Activated CD8-positive, alpha-beta memory T cell treated with anti-CD3 and anti-CD28 coated beads for 1 hour (primary cell): Measurements from ENCODE around the gene NXPH4.
A peak's percentile ranks its signal among the peaks of the same experiment; 100 is the strongest.

ENCODE experiments used
- DNase-seq, 2 donors: peaks; one replicate each; pipeline ENCODE4 v3.0.0-alpha.2; 2020; ENCODE audit warnings: low read depth in 1 of 2; ENCODE audit errors: extremely low read depth in 1 of 2

NXPH4 gene

GRCh38 chr12:57216014-57216911, at the start of gene NXPH4:
Gene NXPH4, plus strand, starts transcription at chr12:57216794. Its CDS starts 176 bp downstream, at chr12:57216970.
- peak in 1 of 2 donors; percentile 48 for DNase-seq

GRCh38 chr12:57166971-57167371, 49.6 kb upstream of the NXPH4 start:
- no peak for DNase-seq

- no peak for DNase-seq
Observed at GRCh38 chr12:57168058-57168457, 48.5 kb upstream of the NXPH4 start.

- no peak for DNase-seq
Observed at GRCh38 chr12:57169046-57169795, 47.4 kb upstream of the NXPH4 start.

GRCh38 chr12:57169969-57170368, 46.6 kb upstream of the NXPH4 start:
- no peak for DNase-seq

GRCh38 chr12:57170408-57170807, 46.2 kb upstream of the NXPH4 start:
- no peak for DNase-seq

- DNase-seq = no peak
Observed at GRCh38 chr12:57170927-57171326, 45.7 kb upstream of the NXPH4 start.

GRCh38 chr12:57171668-57172067, 44.9 kb upstream of the NXPH4 start:
- DNase-seq = no peak

GRCh38 chr12:57173089-57173488, 43.5 kb upstream of the NXPH4 start:
- DNase-seq = no peak

- no peak for DNase-seq
Observed at GRCh38 chr12:57173683-57174082, 42.9 kb upstream of the NXPH4 start.

GRCh38 chr12:57175428-57176138, 41.0 kb upstream of the NXPH4 start:
- peak in 1 of 2 donors; percentile 11 for DNase-seq

- no peak for DNase-seq
Observed at GRCh38 chr12:57176139-57176477, 40.5 kb upstream of the NXPH4 start.

- DNase-seq = no peak
Observed at GRCh38 chr12:57176846-57177245, 39.7 kb upstream of the NXPH4 start.

- no peak for DNase-seq
Observed at GRCh38 chr12:57177354-57177753, 39.2 kb upstream of the NXPH4 start.

- no peak for DNase-seq
Observed at GRCh38 chr12:57178213-57178612, 38.4 kb upstream of the NXPH4 start.

GRCh38 chr12:57179331-57180086, 37.1 kb upstream of the NXPH4 start:
- no peak for DNase-seq

GRCh38 chr12:57180321-57180989, 36.1 kb upstream of the NXPH4 start:
- DNase-seq = no peak

GRCh38 chr12:57181072-57181471, 35.5 kb upstream of the NXPH4 start:
- DNase-seq = no peak

GRCh38 chr12:57181561-57182155, 34.9 kb upstream of the NXPH4 start:
- DNase-seq = no peak
